Lower leg skin (tissue), 3 donors: ENCODE data around the gene DENND2C.

Experiments used
- POLR2A ChIP-seq, 2 donors: fragments of 450-650 bp; IDR thresholded peaks; one replicate each; pipeline ENCODE4 v1.6.1; 2016 to 2017; ENCODE audit warnings: antibody characterized with exemption in 2 of 2, mild to moderate bottlenecking in 1 of 2, moderate library complexity in 1 of 2
- TF ChIP-seq, protein P1 (sequence below), 3 donors: fragments of 450-650 bp; IDR thresholded peaks; one replicate each; pipeline ENCODE4 v1.5.1; 2016; ENCODE audit warnings: antibody characterized with exemption in 3 of 3, mild to moderate bottlenecking in 3 of 3, moderate library complexity in 2 of 3

DNA sequence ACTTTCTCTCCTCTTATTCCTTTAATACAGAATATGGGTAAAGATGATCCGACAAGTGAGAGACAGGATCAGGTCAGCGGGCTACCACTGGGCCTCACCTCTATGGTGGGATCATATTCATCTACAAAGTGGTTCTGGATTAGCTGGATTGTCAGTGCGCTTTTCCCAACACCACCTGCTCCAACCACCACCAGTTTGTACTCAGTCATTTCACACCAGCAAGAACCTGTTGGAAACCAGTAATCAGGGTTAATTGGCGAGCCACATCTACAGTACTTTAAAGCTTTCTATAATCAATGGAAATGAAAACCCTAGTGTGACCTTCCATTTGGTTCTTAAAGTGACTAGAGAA is 46.1 kb upstream of the DENND2C start:
- TF ChIP-seq, protein P1, sequence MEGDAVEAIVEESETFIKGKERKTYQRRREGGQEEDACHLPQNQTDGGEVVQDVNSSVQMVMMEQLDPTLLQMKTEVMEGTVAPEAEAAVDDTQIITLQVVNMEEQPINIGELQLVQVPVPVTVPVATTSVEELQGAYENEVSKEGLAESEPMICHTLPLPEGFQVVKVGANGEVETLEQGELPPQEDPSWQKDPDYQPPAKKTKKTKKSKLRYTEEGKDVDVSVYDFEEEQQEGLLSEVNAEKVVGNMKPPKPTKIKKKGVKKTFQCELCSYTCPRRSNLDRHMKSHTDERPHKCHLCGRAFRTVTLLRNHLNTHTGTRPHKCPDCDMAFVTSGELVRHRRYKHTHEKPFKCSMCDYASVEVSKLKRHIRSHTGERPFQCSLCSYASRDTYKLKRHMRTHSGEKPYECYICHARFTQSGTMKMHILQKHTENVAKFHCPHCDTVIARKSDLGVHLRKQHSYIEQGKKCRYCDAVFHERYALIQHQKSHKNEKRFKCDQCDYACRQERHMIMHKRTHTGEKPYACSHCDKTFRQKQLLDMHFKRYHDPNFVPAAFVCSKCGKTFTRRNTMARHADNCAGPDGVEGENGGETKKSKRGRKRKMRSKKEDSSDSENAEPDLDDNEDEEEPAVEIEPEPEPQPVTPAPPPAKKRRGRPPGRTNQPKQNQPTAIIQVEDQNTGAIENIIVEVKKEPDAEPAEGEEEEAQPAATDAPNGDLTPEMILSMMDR (IDR thresholded peaks at IDR 0.05), result no peak
- no peak for TF ChIP-seq POLR2A (IDR thresholded peaks at IDR 0.05)
